Measurements from ENCODE around the gene MOB3B.

Gene MOB3B

GRCh38 chr9:27371382-27371781, 158.2 kb downstream of the MOB3B start:
- no peak overlapping the region for H3K4me3 ChIP-seq (ENCODE audit: low read depth, low read length)
- ChIA-PET CTCF (no interaction called here), POLR2A (no interaction called here)
- DNase-seq (ENCODE audit: low read depth, low spot score), result no peak
- TF ChIP-seq CTCF (IDR thresholded peaks at IDR 0.05; ENCODE audit: insufficient read depth, low read length, missing control alignments), result no peak

- no peak overlapping the region for H3K4me3 ChIP-seq (ENCODE audit: low read depth, low read length)
- TF ChIP-seq CTCF (IDR thresholded peaks at IDR 0.05; ENCODE audit: insufficient read depth, low read length, missing control alignments), result no peak
- no peak for DNase-seq (ENCODE audit: low read depth, low spot score)
- POLR2A ChIA-PET, result no interaction called here
- CTCF ChIA-PET, result no interaction called here
These were observed 160.0 kb downstream of the MOB3B start for GRCh38 chr9:27369591-27369990.

- ChIA-PET POLR2A (no interaction called here), CTCF (no interaction called here)
- H3K4me3 ChIP-seq (ENCODE audit: low read depth, low read length), result no peak overlapping the region
- no peak for TF ChIP-seq CTCF (IDR thresholded peaks at IDR 0.05; ENCODE audit: insufficient read depth, low read length, missing control alignments)
- DNase-seq (ENCODE audit: low read depth, low spot score), result no peak
These were observed 161.2 kb downstream of the MOB3B start for GRCh38 chr9:27368316-27368985.

GRCh38 chr9:27367921-27368315, 161.7 kb downstream of the MOB3B start:
- CTCF ChIA-PET, result no interaction called here
- TF ChIP-seq CTCF (IDR thresholded peaks at IDR 0.05; ENCODE audit: insufficient read depth, low read length, missing control alignments), result no peak
- POLR2A ChIA-PET, result no interaction called here
- no peak overlapping the region for H3K4me3 ChIP-seq (ENCODE audit: low read depth, low read length)
- DNase-seq (ENCODE audit: low read depth, low spot score), result no peak

GRCh38 chr9:27367175-27367798, 162.3 kb downstream of the MOB3B start:
- H3K4me3 ChIP-seq (ENCODE audit: low read depth, low read length), result no peak overlapping the region
- TF ChIP-seq CTCF (IDR thresholded peaks at IDR 0.05; ENCODE audit: insufficient read depth, low read length, missing control alignments), result no peak
- ChIA-PET CTCF (no interaction called here), POLR2A (no interaction called here)
- no peak for DNase-seq (ENCODE audit: low read depth, low spot score)

- no peak for TF ChIP-seq CTCF (IDR thresholded peaks at IDR 0.05; ENCODE audit: insufficient read depth, low read length, missing control alignments)
- no peak for DNase-seq (ENCODE audit: low read depth, low spot score)
- ChIA-PET CTCF (no interaction called here), POLR2A (no interaction called here)
- H3K4me3 ChIP-seq (ENCODE audit: low read depth, low read length), result no peak overlapping the region
These were observed 163.8 kb downstream of the MOB3B start for GRCh38 chr9:27365707-27366376.

All from AG04449 (cell line).